ENCODE data around the gene PCDHGA1. TPM values are rescaled to one million over a fixed set of nuclear protein-coding genes. Genes with fewer than 3 reads are reported as not detected.

The PCDHGA1 gene
- total RNA-seq, 1 experiment from 2014 or later = not detected

DNA sequence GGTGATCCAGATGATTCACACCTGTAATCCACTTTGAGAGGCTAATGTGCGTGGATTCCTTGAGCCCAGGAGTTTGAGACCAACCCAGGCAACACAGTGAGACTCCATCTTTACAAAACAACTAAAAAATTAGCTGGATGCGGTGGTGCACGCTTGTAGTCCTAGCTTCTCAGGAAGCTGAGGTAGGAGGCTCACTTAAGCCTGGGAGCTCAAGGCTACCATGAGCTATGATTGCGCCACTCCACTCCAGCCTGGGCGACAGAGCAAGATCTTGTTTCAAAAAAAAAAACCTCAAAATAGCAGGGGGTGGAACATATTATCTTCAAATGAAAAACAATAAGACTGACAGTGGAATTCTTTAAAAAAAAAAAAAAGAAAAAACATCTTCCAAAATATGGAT is 217.6 kb downstream of the PCDHGA1 start:
- Mint-ChIP-seq H3K4me1 (ENCODE audit: low read depth, unreplicated experiment) (no peaks in the 10 kb centered on the region), H3K4me3 (ENCODE audit: low read depth, unreplicated experiment) (no peak overlapping the region), H3K27me3 (ENCODE audit: unreplicated experiment) (no peaks in the 10 kb centered on the region), H3K9me3 (ENCODE audit: low read depth, unreplicated experiment) (peaks cover 2% of the 10 kb centered on the region), H3K36me3 (ENCODE audit: insufficient read depth, unreplicated experiment) (peaks cover 26% of the 10 kb centered on the region), H3K27ac (ENCODE audit: unreplicated experiment) (no peak overlapping the region)
- CTCF ChIA-PET = no interaction called here
- intact Hi-C loops (cut with micrococcal nuclease; ENCODE audit: unreplicated experiment) = no loop called here
- no TSS peak for BruUV-seq (replicated peaks)
- TF ChIP-seq, protein P1, sequence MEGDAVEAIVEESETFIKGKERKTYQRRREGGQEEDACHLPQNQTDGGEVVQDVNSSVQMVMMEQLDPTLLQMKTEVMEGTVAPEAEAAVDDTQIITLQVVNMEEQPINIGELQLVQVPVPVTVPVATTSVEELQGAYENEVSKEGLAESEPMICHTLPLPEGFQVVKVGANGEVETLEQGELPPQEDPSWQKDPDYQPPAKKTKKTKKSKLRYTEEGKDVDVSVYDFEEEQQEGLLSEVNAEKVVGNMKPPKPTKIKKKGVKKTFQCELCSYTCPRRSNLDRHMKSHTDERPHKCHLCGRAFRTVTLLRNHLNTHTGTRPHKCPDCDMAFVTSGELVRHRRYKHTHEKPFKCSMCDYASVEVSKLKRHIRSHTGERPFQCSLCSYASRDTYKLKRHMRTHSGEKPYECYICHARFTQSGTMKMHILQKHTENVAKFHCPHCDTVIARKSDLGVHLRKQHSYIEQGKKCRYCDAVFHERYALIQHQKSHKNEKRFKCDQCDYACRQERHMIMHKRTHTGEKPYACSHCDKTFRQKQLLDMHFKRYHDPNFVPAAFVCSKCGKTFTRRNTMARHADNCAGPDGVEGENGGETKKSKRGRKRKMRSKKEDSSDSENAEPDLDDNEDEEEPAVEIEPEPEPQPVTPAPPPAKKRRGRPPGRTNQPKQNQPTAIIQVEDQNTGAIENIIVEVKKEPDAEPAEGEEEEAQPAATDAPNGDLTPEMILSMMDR (IDR thresholded peaks at IDR 0.05; ENCODE audit: unreplicated experiment) = no peak
- DNase-seq = no peak

DNA sequence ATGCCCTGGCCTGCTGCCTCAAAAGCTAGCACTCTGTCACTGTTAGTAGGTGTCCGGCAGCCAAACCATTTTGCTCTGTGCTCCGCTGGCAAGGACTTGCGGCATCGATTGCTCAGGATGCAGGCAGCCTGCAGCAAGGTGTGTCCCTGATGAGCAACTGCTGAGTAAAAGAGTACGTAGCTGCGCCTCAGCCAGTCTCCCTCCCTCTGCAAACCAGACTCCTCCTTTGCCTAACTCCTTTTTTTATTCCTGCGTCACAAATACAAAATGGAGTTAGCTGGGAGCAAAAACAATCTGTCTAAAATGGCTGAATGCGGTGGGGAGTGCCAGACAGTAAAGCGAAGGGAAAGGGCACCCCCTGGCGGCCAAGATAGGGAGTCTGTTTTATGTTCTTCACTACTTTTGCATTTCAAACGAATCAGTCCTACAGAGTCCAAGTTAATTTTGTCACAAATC is 227.4 kb downstream of the PCDHGA1 start:
- Mint-ChIP-seq H3K27ac (ENCODE audit: unreplicated experiment) (peak overlapping the region; percentile 98), H3K9me3 (ENCODE audit: low read depth, unreplicated experiment) (no peaks in the 10 kb centered on the region), H3K4me3 (ENCODE audit: low read depth, unreplicated experiment) (peak overlapping the region; percentile 67), H3K27me3 (ENCODE audit: unreplicated experiment) (no peaks in the 10 kb centered on the region), H3K36me3 (ENCODE audit: insufficient read depth, unreplicated experiment) (peaks cover 46% of the 10 kb centered on the region), H3K4me1 (ENCODE audit: low read depth, unreplicated experiment) (peaks cover 40% of the 10 kb centered on the region)
- peak; percentile 91 for DNase-seq
- TF ChIP-seq, protein P1 (IDR thresholded peaks at IDR 0.05; ENCODE audit: unreplicated experiment) = peak; percentile 90
- no TSS peak for BruUV-seq (replicated peaks)
- CTCF ChIA-PET = interaction anchor here (0.9 to 2.0 kb wide), 13 partner anchors 33 to 365 kb away, joined by 3 to 28 read pairs (median 8); partner anchors contain the start of genes PCDHB10, PCDHB14, PCDHGA9 and PCDHGB5
- intact Hi-C loops (cut with micrococcal nuclease; ENCODE audit: unreplicated experiment) = loop anchor here (1.0 to 10.0 kb wide), 7 partner anchors 36 to 753 kb away; partner anchors contain the start of genes PCDHA3, PCDHA4, PCDHB14 and PCDHGA9

DNA sequence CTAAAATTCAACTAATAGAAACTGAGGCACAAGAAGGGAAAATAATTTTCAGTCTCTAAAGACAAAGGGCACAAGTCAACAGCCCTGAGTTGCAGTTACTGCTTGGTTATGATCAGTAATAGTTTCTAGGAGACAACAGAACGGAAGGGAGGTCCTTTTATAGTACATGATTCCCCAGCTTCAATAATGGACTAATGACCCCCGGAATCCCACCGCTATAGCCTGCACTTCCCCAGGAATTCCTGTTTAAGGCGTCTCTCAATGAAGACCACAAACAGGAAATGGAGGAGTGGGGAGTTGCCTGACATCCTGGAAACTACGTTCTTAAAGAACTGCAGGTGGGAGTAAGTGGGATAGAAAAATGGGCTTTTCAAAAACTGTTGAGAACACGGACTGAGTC is 227.8 kb downstream of the PCDHGA1 start:
- TF ChIP-seq, protein P1 (IDR thresholded peaks at IDR 0.05; ENCODE audit: unreplicated experiment) = peak; percentile 62
- intact Hi-C loops (cut with micrococcal nuclease; ENCODE audit: unreplicated experiment) = loop anchor here (1.0 to 10.0 kb wide), 6 partner anchors 37 to 753 kb away; partner anchors contain the start of genes PCDHA3, PCDHA4, PCDHGA9 and PCDHGB7
- Mint-ChIP-seq H3K27me3 (ENCODE audit: unreplicated experiment) (no peaks in the 10 kb centered on the region), H3K36me3 (ENCODE audit: insufficient read depth, unreplicated experiment) (peaks cover 46% of the 10 kb centered on the region), H3K27ac (ENCODE audit: unreplicated experiment) (peak overlapping the region; percentile 98), H3K9me3 (ENCODE audit: low read depth, unreplicated experiment) (no peaks in the 10 kb centered on the region), H3K4me3 (ENCODE audit: low read depth, unreplicated experiment) (peak overlapping the region; percentile 67), H3K4me1 (ENCODE audit: low read depth, unreplicated experiment) (peaks cover 40% of the 10 kb centered on the region)
- no TSS peak for BruUV-seq (replicated peaks)
- no peak for DNase-seq
- CTCF ChIA-PET = interaction anchor here (0.9 to 2.0 kb wide), 13 partner anchors 34 to 366 kb away, joined by 3 to 28 read pairs (median 8); partner anchors contain the start of genes PCDHB10, PCDHB14, PCDHGA9 and PCDHGB5

DNA sequence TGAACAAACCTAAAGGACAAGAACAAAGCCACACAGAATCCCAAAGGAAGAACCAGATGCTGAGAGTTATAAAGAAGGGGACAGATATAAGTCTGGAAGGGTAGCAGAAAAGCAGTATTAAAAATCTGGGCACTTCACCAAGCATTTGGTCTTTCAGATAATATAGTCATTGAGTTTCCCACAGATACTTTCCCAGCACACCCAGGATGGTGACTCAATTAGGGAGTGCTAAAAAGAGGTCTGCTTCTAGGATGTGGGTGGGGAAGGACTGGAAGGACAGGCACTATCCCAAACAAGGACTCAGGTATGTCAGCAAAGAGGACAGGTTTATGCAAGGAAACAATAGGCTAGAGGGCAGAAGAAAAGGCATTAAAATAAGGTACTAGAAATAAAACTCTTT is 229.1 kb downstream of the PCDHGA1 start:
- CTCF ChIA-PET = interaction anchor here (0.9 kb wide), 1 partner anchor 336 kb away, joined by 3 read pairs; the partner anchor contains the start of gene PCDHB14
- no peaks in the 10 kb centered on the region for H3K9me3 Mint-ChIP-seq (ENCODE audit: low read depth, unreplicated experiment)
- TF ChIP-seq, protein P1 (IDR thresholded peaks at IDR 0.05; ENCODE audit: unreplicated experiment) = no peak
- intact Hi-C loops (cut with micrococcal nuclease; ENCODE audit: unreplicated experiment) = loop anchor here (2.0 to 10.0 kb wide), 3 partner anchors 82 to 755 kb away; partner anchors contain the start of genes PCDHA3, PCDHA4, PCDHGC3 and TAF7
- H3K27me3 Mint-ChIP-seq (ENCODE audit: unreplicated experiment) = no peaks in the 10 kb centered on the region
- no TSS peak for BruUV-seq (replicated peaks)
- peaks cover 44% of the 10 kb centered on the region for H3K36me3 Mint-ChIP-seq (ENCODE audit: insufficient read depth, unreplicated experiment)
- peak overlapping the region; percentile 98 for H3K27ac Mint-ChIP-seq (ENCODE audit: unreplicated experiment)
- peaks cover 40% of the 10 kb centered on the region for H3K4me1 Mint-ChIP-seq (ENCODE audit: low read depth, unreplicated experiment)
- peak overlapping the region; percentile 51 for H3K4me3 Mint-ChIP-seq (ENCODE audit: low read depth, unreplicated experiment)
- DNase-seq = no peak
